DMS114 treated with DMSO at 0.1 percent for 48 hours (cell line): ENCODE results near the gene MRTFA.
"Not testable (repeated sequence)": the region's sequence is repeated elsewhere in the genome, so short reads cannot be mapped to it uniquely, and the experiment has no call there.

Experiments used
- DNase-seq: peaks from one replicate; lab custom pipeline; 2025; ENCODE audit not compliant: unreplicated experiment; lab: John Stamatoyannopoulos, UW

Gene MRTFA

DNA sequence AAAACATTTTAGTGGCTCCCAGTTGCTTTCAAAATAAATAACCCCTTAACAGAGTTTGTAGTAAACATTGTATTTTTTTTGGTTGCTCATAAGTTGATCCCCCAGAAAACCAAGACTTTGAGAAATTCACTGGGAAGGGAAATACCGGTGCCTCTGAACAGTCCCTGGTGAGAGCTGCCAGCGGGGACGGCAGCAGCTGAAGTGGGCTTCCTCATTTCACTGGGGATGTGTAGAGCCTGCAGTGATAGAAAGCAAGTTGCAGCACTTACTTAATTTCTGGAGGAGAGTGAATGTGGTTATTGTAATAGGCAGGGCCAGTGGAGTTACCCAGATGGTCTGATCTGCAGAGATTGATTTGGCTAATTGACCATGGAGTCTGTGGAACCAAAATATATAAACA is 24.2 kb upstream of the MRTFA start:
- no peak for DNase-seq

DNA sequence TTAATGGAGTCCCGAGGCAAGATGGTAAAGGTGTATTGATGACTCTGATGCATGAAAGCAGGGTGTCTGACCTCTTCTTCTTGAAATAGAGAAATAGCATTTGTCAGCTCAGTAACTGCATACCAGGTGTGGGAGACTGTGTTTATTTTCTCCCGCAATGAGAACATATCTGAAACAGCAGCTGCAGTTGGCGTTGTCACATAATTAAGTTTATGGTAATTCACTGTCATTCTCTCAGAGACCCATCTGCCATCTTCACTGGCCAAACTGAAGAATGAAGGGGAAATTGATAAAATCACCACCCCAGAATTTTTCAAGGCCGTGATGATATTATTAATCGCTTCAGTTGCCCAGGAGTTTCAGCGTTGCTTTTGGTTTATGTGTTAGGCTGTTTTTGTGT is 22.6 kb upstream of the MRTFA start:
- DNase-seq, result no peak

DNA sequence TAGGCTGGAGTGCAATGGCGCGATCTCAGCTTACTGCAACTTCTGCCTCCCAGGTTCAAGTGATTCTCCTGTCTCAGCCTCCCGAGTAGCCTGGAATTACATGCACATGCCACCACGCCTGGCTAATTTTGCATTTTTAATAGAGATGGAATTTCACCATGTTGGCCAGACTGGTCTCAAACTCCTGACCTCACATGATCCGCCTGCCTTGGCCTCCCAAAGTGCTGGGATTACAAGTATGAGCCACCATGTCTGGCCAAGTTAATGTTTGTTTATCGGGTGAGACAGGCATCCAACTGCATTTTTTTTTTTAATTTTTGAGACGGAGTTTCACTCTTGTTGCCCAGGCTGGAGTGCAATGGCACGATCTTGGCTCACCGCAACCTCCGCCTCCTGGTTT is 20.1 kb upstream of the MRTFA start:
- DNase-seq, result not testable (repeated sequence)

DNA sequence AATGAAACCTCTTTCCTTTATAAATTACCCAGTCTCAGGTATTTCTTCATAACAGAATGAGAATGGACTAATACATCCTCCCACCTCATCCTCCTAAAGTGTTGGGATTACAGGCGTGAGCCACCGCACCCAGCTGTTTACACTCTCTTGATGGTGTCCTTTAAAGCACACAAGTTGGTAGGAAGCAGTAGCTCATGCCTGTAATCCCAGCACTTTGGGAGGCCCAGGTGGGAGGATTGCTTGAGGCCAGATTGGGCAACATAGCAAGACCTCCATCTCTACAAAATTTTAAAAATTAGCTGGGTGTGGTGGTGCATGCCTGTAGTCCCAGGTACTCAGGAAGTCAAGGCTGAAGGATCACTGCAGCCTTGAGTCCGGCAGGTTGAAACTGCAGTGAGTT is 19.4 kb upstream of the MRTFA start:
- not testable (repeated sequence) for DNase-seq

DNA sequence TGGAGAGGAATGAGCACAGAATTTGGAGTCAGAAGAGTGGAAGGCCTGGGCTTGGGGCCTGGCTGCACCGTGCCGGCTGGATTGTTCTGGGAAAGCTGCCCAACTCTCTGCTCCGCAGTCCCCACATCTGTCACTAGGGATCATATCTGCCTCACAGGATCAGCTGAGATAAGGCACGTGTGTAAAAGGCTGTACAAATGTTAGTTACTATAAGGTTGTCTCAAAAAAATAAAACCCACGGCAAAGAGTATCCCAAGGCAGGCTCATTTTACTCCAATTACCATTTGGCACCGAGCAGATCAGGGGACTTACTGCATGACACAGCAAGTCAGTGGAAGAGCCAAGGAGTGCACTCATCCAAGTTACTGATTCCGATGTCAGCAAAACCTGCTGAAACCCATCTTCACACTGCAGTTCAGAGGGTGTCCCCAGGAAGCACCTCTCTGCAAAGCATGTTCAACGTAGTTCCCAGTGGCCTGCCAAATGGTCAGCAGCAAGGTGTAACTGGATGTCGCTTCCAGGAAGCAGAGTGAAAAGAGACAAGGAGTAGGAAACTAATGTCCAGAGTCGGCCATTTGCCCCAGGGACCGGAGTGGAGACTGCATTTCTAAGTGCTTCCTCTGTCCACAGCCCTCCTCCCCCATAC is 18.1 kb upstream of the MRTFA start:
- DNase-seq, result no peak

DNA sequence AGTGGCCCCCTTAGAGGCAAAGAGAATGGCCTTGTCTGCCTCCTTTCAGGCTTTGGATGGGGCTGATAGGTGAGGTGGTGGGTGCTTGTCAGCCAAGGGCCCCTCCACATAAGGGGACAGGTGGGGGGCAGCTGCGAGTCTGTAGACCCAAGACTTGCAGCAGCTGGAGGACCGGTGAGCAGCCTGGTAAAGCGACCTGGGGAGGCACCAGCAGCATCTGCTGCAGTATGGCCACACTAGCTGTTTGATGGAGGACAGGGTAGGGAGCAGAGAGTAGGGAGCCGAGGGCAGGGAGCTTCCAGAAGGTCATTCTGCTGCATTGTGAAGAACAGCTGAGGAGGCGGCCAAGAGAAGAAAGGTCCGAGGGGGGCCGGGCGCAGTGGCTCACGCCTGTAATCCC is 16.8 kb upstream of the MRTFA start:
- no peak for DNase-seq

DNA sequence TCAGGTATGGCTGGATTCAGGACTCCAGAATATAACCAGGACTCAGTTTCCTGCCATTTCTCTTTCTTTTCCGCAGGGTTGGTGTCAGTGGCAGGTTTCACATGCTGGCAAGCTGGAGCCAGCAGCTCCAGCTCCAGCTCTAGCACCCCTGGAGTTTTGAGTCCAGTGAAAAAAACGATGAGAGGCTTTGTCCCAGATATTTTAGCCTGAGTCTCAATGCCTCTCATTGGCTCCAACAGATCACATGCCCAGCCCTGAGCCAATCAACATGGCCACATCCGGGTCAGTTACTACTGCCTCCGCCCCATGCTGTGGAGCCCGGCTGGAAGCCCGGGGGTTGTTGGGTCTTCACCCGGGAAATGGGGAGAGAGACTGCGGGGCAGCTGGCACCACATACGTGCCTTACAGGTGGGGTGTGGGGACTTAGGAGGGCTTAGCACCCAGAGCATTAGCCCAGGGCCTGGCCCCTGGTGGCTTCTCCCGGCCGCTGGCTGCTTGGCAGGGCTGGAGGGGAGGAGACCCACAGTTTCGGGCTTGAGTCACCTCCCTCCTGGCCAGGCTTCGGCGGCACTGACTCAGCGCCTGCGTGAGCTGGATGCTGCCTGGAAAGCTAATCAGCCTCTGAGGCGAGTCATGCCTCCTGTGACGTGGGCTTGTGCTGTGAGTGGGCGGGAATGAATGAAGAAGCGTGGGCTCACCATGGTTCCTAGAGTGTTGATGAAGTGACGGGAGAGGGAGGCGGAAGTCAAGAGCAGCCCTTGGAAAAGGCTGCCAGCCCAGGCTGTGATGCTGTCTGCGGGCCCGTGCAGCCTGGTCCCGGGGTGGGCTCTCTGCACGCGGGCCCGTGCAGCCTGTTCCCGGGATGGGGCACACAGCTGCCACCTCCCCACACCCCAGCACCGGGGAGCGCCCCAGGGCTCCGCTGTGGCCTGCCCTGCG is 15.3 kb upstream of the MRTFA start:
- peak; percentile 89 for DNase-seq

DNA sequence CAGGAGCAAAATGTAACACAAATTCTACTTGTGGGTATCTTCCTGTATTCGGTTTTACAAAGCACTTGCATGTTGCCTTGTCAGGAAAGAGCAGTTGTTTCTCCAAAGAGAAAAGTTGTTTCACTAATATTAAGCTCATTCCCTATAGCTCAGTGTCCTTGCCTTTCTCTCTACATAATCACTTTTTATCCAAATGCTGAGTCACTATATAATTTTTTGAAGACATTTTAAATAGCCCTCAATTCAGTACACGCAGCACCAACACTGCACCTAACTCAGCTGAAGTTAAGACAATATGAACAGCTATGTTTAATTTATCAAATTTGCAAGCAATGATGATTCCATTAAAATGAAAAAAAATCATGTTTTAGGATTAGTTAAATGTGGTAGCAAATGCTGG is 14.5 kb upstream of the MRTFA start:
- DNase-seq, result no peak

DNA sequence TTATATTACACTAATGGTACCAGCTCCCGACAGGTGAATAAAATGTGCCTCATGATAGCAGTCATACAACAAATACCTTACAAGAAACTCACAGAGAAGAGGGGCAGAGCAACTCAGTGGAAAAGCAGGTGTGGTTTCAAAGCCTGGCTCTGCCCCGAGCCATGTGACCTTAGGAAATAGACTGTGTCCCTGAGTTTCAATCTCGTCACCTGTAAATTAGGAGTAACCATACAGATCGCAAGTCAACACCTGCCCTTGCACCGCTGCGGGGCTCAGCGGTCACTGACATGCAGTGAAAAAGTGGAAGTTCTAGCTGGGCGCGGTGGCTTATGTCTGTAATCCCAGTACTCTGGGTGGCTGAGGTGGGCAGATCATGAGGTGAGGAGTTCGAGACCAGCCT is 11.9 kb upstream of the MRTFA start:
- no peak for DNase-seq

DNA sequence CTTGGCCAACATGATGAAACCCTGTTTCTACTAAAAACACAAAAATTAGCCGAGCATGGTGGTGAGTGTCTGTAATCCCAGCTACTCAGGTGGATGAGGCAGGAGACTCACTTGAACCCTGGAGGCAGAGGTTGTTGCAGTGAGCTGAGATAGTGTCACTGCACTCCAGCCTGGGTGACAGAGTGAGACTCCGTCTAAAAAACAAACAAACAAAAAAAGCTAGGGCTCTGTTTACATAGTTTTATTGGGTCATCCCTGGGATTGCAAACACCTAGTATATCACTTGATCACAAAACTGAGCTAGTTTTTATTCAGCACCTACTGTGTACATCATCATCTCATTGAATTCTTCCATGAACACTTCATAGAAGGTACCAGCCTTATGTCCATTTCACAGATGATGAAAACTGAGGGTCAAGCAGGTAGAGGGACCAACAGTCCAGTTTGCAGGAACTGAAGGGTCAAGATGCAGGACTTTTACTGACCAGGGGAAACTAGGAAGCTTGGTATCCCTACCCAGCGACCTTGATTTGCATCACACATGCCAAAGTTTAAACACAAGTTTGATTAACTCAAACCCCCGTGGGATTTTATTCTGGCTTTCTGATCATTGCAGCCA is 9.2 kb upstream of the MRTFA start:
- DNase-seq, result no peak

DNA sequence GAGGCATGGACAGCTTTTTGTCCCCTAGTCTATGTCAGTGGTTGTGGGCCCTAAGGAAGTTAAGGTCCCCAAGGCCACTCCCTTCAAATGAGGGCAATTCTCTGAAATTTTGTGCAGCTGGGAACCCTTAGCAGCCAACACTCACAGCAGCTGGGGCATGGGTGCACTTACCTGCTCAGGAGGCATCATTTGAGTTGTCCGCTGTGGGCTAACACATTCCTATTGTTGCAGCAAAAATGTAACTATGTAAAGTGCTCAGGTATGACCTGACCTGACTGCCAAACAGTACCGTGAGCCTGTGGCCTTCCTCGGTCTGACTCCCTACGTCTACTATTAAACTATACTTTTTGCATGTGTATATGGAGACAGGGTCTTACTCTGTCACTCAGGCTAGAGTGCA is 5.8 kb upstream of the MRTFA start:
- DNase-seq, result no peak

DNA sequence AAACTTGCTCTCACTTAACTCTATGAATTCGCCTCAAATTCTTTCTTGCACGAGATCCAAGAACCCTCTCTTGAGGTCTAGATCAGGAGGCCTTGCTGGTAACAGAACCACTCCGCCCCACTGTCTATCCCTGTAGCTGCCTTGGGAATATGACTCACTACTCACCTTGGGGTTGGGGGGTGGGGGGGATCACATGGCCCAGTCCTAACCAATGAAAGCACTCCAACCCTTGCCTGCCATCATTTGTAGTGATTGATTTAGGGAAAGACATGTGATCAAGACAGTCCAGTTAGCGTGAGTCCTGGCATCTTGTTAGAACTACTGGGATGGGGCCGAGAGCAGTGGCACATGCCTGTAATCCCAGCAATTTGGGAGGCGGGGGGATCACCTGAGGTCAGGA is 4.8 kb upstream of the MRTFA start:
- no peak for DNase-seq

DNA sequence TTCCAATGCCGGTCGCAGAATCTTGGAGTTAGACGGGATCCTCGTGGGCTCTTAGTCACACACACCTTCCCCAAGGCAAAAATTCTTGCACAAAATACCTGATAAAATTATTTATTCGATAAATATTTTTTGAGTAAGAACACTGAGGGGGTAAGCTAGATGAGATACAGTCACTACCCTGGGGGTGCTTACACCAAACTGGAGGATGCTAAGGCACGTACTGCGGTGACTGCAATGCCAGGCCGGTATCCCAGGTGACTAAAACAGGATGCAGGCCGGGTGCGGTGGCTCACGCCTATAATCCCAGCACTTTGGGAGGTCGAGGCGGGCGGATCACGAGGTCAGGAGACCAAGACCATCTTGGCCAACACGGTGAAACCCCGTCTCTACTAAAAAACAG is 1.7 kb upstream of the MRTFA start:
- DNase-seq, result no peak

DNA sequence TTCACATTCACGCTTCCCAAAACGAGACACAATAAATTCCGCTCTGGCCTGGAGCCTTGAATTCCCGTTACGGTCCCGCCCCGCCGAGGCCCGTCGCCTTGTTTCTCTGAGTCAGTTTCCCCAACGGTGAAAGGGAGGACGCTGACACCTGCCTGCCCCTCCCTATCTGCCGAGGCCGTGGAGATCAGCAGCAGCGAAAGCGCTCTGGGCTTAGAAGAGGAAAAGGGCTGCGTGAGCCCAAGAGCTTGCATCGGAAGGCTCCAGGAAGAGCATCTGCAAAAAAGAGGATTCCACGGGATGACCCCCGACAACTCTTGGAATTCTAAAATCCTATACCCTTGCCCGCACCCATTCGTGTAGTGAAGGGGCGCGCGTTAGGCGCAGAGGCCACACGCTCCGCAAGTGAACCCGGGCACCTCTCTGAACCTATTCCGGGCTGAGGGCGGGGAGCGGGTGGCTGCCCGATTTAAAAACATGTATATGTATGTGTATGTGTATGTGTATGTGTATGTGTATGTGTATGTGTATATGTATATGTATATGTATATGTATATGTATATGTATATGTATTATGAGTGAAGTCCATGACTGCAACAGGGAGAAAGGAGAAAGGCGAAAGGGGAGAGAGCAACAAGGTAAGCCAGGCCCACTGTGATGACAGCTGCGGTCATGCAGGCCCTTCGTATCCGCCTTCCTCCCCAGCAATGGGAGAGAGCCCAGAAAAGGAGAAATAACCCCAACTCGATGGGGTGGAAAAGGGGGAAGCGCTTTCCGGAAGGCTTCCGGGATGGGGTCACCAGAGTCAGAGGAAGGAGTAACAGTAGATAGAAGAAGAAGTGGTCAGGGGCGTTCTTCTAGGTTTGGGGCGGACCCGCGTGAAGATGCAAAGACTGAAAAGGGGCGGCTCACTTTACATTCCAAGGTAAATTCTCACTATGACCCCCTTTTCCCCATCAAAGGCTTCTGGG is 948 bp upstream of the MRTFA start:
- DNase-seq, result no peak

DNA sequence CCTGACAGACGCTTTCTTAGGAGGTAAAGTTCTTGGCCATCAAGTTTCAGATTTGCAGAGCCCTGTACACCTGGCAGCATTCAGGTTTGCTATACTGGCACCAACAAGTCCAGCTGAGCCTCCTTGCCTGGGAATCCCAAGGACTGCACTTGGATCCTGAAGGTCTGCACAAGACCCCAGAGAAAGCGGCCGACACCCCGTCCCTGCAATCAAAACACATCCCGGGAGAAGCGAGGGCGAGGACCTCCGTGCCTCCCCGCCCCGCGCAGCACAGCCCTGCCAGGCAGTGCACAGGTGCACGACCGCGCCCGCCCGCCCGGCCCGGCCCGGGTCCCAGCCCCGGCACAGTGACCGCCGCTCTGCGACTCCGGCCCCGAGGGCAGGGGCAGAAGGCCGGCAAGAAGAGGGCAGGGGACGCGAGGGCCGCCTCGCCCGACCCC is 559 bp downstream of the MRTFA start:
- no peak for DNase-seq

DNA sequence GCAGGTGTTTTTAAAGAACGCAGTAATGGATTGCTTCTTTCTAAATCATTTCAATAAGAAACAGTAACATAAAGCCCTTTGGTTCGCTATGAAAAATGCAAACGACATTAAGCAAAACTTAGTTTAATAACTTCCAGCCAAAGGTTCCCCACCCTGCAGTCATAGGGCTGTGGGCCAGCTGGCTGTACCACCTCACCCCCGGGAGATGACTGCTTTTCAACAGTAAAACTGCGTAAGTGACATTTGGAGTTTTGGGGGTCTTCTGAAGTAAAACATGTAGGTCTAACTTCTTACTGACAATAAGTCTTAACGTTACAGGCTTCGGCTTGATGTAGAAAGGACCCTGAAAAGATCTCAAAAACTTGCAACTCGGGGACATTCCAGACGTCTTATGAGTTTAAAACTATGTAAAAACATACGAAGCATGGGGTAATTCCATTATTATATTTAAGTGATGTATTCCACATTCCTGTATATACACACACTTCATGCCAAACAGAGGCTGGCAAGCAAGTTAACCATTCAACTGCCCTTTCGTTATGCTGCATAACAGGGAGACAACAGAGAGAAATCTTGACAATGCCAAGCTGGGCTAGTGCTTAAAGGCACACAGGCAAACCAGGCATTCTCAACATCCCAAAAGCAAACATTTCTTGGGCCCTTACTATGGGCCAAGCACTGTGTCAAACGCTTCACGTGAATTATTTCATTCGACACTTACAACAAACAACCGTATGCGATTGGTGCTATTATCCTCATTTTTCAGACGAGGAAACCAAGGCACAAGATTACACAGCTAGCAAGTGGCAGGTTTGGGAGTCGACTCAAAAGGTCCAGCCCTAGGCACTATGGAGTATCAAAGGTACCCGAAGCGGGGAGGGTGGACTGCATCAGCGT is 1.2 kb downstream of the MRTFA start:
- no peak for DNase-seq

DNA sequence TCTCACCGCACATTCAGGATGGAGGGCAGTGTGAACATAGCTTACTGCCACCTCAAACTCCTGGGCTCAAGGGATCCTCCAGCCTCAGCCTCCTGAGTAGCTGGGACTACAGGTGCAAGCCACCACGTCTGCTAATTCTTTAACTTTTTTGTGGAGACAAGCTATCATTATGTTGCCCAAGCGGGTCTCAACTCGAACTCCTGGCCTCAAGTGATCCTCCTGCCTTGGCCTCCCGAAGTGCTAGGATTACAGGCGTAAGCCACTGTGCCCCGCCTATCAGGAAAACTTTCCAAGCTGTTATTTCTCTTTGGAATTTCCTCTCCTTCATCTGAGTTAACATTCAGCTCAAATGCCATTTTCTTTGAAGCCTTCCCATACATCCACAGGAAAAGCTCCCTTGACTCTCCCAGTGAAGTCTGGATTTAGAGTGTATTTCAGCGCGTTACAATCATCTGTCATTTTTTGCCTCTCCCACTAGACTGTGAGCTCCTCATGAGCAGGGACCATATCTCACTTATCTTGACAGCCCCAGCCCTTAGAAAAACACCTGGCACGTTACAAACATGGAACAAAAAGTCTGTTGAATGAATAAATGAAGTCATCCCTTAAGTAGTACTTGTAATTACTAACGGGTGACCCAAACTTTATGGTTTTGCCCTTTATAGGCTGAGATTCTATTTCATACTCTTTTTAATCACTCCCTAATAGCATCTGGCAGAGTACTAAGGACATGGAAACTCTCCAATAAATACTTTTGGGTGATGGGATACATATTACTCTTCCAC is 2.2 kb downstream of the MRTFA start:
- no peak for DNase-seq

DNA sequence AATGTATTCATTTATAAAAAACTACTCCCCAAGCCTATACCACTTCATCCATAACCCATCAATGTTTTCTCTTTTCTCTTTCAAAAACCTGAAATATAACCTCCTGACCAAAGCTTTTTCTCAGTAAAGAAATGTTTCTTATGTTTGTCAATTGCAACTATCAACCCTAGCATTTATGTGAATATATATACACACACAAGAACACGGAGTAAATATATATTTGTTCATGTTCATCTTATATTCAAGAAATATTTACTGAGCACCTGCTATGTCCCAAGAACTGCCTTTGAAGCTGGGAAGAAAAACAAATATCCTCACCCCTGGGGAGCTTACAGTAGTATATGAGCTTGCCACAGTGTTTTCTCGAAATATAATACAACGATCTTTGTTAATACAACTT is 3.5 kb downstream of the MRTFA start:
- no peak for DNase-seq

DNA sequence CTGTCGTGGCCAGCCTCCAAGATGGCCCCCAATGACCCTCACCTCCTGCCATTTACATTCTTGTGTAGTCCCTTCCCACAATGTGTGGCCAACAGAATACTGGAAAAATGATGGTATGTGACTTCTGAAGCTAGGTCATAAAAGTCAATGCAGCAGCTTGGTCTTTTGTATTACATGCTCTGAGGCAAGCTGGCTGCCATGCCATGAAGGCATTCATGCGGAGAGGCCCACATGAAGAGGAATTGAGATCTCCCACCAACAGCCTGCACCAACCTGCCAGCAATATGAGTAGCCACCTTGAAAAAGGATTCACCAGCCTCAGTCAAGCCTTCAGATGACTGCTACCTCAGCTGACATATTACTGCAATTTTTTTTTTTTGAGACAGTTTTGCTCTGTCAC is 4.6 kb downstream of the MRTFA start:
- no peak for DNase-seq
